ENCODE measurements around the gene ALKBH2.
A peak's percentile ranks its signal among the peaks of the same experiment; 100 is the strongest.

Gene ALKBH2

GRCh38 chr12:109093022-109093918 lies at the start of gene ALKBH2:
Gene ALKBH2 (minus strand): TSS chr12:109093472. CDS start chr12:109092786, 686 bp downstream.
- Histone ChIP-seq H3K4me2 (ENCODE audit: low read length) (peak within 1 kb of the TSS; percentile 70), H3K9me3 (ENCODE audit: control insufficient read depth, low read length) (no peaks in the 10 kb centered on the region), H3K36me3 (ENCODE audit: control insufficient read depth, insufficient read depth, low read length) (no peaks in the 10 kb centered on the region), H3K4me3 (ENCODE audit: low read depth, low read length) (peak within 1 kb of the TSS; percentile 55), H3K79me2 (peaks cover 4% of the 10 kb centered on the region), H2AFZ (peak within 1 kb of the TSS; percentile 98), H3K27me3 (ENCODE audit: control insufficient read depth, insufficient read depth, low read length) (no peaks in the 10 kb centered on the region), H3K27ac (peak within 1 kb of the TSS; percentile 61), H3K4me1 (peaks cover 9% of the 10 kb centered on the region), H3K9ac (no peak within 1 kb of the TSS)
- TF ChIP-seq CTCF (IDR thresholded peaks at IDR 0.05), result peak; percentile 97

GRCh38 chr12:109140560-109140959 lies 47.3 kb upstream of the ALKBH2 start:
- H3K27ac ChIP-seq, result no peak overlapping the region
- TF ChIP-seq CTCF (IDR thresholded peaks at IDR 0.05), result no peak

GRCh38 chr12:109139791-109140190 lies 46.5 kb upstream of the ALKBH2 start:
- H3K4me1 ChIP-seq, result no peaks in the 10 kb centered on the region
- no peak overlapping the region for H3K4me3 ChIP-seq (ENCODE audit: low read depth, low read length)
- no peaks in the 10 kb centered on the region for H3K36me3 ChIP-seq (ENCODE audit: control insufficient read depth, insufficient read depth, low read length)
- peaks cover 42% of the 10 kb centered on the region for H3K79me2 ChIP-seq
- no peak overlapping the region for H3K27ac ChIP-seq
- H2AFZ ChIP-seq, result no peak overlapping the region
- H3K9me3 ChIP-seq (ENCODE audit: control insufficient read depth, low read length), result no peaks in the 10 kb centered on the region
- H3K9ac ChIP-seq, result no peak overlapping the region
- no peaks in the 10 kb centered on the region for H3K27me3 ChIP-seq (ENCODE audit: control insufficient read depth, insufficient read depth, low read length)
- TF ChIP-seq CTCF (IDR thresholded peaks at IDR 0.05), result no peak
- no peak overlapping the region for H3K4me2 ChIP-seq (ENCODE audit: low read length)

More at GRCh38 chr12:109140560-109140959, 47.3 kb upstream of the ALKBH2 start:
- Histone ChIP-seq H2AFZ (no peak overlapping the region), H3K4me1 (no peaks in the 10 kb centered on the region), H3K36me3 (ENCODE audit: control insufficient read depth, insufficient read depth, low read length) (no peaks in the 10 kb centered on the region), H3K79me2 (peaks cover 44% of the 10 kb centered on the region), H3K27me3 (ENCODE audit: control insufficient read depth, insufficient read depth, low read length) (no peaks in the 10 kb centered on the region), H3K9ac (no peak overlapping the region), H3K9me3 (ENCODE audit: control insufficient read depth, low read length) (no peaks in the 10 kb centered on the region), H3K4me3 (ENCODE audit: low read depth, low read length) (no peak overlapping the region), H3K4me2 (ENCODE audit: low read length) (no peak overlapping the region)

- Histone ChIP-seq H3K27ac (no peak overlapping the region), H3K9me3 (ENCODE audit: control insufficient read depth, low read length) (no peaks in the 10 kb centered on the region), H3K79me2 (peaks cover 41% of the 10 kb centered on the region), H3K36me3 (ENCODE audit: control insufficient read depth, insufficient read depth, low read length) (no peaks in the 10 kb centered on the region), H2AFZ (no peak overlapping the region), H3K4me3 (ENCODE audit: low read depth, low read length) (no peak overlapping the region), H3K27me3 (ENCODE audit: control insufficient read depth, insufficient read depth, low read length) (no peaks in the 10 kb centered on the region), H3K4me1 (peaks cover 1% of the 10 kb centered on the region), H3K9ac (no peak overlapping the region), H3K4me2 (ENCODE audit: low read length) (no peak overlapping the region)
- no peak for TF ChIP-seq CTCF (IDR thresholded peaks at IDR 0.05)
Observed at GRCh38 chr12:109139360-109139759, 46.1 kb upstream of the ALKBH2 start.
